WTC11 (cell line): ENCODE results near the gene FOXP4. TPM values are rescaled to one million over a fixed set of nuclear protein-coding genes. Genes with fewer than 3 reads are reported as not detected.

Source experiments
- microRNA-seq: library from miRNA; unstranded; fragments of <30 nt; microRNA quantifications from one replicate; pipeline ENCODE4 v1.2.0, GENCODE V29; 2022; ENCODE audit warnings: borderline number of aligned reads
- total RNA-seq: library from RNA; stranded (reverse); gene quantifications from 3 replicates; pipeline ENCODE4 v1.2.3, GENCODE V29; 2021

The FOXP4 gene
- total RNA-seq, 1 experiment from 2014 or later: 36.6 TPM

Small RNA genes lying within 50 kb of the gene (microRNA-seq; reads per million reads assigned to microRNA genes)
- not detected for gene MIR4641

Other genes starting within 250 kb of the FOXP4 start
- gene NCR2, start 210.8 kb upstream of the FOXP4 start, total RNA-seq: not detected in 3 replicates
- 63.2 to 86.2 TPM (median 74.6 TPM) in 3 replicates for gene MDFI, start 92.1 kb downstream of the FOXP4 start, total RNA-seq
- 3.1 to 3.9 TPM (median 3.3 TPM) in 3 replicates for gene TFEB, start 189.2 kb downstream of the FOXP4 start, total RNA-seq
- gene PGC, start 201.0 kb downstream of the FOXP4 start, total RNA-seq: 0.55 to 0.63 TPM (median 0.62 TPM) in 3 replicates
- gene FRS3, start 233.5 kb downstream of the FOXP4 start, total RNA-seq: 5.5 to 7.8 TPM (median 6.0 TPM) in 3 replicates
- 0.50 to 1.5 TPM (median 0.82 TPM) in 3 replicates for gene PRICKLE4, start 234.4 kb downstream of the FOXP4 start, total RNA-seq
- gene TOMM6, start 241.3 kb downstream of the FOXP4 start, total RNA-seq: 219 to 233 TPM (median 228 TPM) in 3 replicates